NCI-H1048 (cell line): ENCODE results near the gene SLC25A31.

ENCODE experiments used
- DNase-seq: peaks from one replicate; lab custom pipeline; 2025; lab: John Stamatoyannopoulos, UW

Gene SLC25A31

DNA sequence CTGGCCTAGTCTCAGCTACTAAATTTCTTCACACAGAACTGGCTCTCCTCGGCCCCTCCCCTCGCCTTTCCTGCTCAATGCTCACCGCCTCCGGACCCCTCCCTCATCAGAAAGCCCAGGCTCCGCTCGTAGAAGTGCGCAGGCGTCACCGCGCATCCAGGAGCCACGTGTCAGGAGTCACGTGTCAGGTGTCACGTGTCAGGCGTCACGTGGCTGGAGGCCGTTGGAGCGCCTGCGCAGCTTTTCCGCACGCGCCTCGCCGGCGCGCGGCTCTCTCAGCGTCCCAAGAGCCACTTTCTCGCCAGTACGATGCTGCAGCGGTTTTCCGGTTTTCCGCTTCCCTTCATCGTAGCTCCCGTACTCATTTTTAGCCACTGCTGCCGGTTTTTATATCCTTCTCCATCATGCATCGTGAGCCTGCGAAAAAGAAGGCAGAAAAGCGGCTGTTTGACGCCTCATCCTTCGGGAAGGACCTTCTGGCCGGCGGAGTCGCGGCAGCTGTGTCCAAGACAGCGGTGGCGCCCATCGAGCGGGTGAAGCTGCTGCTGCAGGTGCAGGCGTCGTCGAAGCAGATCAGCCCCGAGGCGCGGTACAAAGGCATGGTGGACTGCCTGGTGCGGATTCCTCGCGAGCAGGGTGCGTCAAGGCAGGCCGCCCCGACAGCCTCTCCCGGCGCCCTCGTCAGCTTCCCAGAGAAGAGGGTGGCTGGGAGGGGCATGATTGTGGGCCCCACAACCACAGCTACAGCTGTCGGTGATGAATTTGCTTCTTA is at the start of gene SLC25A31:
SLC25A31 (plus strand) TSS at position 259 of the 772 bp plus-strand sequence; CDS start at position 405, 146 bp downstream.
- no peak for DNase-seq

DNA sequence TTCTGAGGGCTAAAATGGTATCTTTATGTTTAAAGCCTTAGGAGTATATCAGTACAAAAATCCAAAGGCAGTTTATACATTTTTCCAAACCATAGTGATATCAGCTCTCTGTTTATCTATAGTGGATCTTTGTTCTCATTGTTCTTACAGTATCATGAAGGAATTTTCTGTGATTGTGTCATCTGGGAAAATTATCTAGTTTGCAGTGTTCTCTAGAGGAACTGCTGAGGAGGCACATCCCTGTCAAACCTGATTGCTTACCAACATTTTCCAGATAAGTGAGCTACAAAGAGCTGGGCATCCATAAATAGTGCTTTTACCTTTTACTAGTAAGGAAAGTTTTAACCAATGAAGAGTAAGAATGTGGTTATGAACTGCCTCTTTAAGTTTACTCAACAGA is 44.9 kb upstream of the SLC25A31 start:
- DNase-seq, result no peak

DNA sequence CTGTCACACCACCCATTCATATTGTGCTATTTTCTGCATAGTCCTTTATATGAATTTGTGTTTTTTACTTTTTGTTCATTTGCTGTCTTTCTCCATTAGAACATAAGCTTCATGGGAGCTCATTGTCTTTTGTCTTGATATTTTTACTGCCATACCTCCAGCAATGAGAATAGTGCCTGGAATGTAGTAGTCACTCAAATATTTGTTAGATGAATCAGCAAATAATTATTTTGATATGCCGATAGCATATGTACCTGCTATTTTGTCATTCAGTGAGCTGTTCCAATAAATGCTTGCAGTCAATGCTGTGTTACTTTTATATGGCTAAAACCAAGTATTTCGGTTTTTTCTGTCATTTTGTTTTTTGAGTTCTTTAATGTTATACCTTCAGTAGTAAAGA is 43.5 kb upstream of the SLC25A31 start:
- no peak for DNase-seq

DNA sequence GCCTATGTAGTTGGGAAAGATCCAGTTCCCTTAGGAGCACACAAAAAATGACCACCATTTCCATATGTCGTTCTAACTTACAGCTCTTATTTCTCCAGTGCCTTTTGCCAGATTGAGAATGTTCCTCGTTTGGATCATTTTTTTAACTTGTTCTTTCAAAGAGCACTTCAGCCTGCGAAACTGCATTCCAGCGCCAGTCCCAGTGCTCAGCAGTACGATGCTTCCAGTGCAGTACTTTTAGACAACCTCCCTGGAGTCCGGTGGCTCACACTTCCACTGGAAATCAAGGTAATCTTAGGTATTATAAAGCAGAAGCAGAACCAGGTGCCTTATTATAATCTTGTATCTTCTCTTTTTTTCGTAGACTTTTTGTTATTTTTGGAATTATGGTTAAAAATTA is 42.6 kb upstream of the SLC25A31 start:
- DNase-seq, result no peak

DNA sequence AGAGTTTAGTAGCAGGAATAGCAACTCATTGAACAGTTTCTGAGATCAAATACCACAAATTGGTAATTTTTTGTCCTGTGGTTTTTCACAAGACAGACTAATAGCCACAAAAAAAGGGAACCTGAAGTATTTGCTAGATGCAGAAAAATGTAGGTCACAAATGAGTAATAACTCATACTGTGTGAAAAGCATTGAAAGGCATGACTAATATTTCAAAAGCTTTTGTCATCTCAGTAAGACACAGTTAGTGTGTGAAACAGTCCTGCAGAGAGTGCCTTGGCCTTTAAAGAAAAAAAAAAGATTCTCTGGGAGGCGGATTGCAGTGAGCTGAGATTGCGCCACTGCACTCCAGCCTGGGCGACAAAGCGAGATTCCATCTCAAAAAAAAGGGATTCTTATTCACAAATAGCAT is 31.4 kb upstream of the SLC25A31 start:
- DNase-seq, result no peak

DNA sequence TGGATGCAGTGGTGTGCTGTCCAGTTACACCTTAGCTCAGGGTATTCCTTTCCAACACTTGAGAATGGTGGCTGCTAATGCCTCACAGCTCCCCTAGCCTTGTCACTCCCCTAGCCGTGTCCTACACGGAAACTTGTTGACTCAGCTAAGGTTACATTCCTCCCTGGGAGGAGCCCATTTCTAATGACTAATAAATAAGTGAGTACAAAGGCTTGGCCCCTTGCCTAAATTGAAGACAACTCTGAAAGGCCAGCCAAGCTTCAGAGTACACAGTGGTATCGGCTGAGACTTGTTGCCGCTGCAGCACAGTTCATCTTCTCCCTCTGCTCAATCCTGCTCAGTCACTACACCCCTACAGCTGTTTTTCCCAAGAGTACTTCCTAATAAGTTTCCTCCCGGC is 21.2 kb upstream of the SLC25A31 start:
- DNase-seq, result no peak

DNA sequence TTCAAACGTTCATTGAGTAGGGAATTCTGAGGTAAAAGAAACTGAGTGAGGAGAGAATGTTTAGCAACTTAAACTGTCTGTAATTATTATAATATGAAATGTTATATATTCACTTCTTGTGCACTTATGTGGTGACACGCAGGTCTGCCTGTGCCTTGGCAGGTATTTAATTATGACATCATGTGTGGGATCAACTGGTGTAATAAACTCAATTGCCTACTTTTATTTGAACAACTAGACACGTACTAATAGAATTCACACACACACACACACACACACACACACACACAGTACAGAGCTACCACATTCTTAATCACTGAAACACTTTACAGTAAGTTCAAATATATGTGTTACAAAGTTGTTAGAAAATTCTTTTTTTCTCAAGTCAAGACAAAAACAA is 20.7 kb upstream of the SLC25A31 start:
- no peak for DNase-seq

DNA sequence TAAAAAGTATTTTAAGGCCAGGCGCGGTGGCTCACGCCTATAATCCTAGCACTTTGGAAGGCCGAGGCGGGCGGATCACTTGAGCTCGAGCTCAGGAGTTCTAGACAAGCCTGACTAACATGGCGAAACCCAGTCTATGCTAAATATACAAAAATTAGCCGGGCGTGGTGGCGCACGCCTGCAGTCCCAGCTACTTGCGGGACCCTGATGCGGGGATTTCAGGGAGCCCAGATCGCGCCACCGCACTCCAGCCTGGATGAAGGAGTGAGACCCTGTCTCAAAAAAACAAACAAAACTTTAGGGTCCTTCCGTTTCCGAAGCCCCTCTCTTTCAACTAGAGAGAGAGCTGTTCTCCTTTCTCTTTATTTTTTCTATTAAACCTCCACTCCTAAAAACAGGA is 1.2 kb downstream of the SLC25A31 start:
- DNase-seq, result no peak

DNA sequence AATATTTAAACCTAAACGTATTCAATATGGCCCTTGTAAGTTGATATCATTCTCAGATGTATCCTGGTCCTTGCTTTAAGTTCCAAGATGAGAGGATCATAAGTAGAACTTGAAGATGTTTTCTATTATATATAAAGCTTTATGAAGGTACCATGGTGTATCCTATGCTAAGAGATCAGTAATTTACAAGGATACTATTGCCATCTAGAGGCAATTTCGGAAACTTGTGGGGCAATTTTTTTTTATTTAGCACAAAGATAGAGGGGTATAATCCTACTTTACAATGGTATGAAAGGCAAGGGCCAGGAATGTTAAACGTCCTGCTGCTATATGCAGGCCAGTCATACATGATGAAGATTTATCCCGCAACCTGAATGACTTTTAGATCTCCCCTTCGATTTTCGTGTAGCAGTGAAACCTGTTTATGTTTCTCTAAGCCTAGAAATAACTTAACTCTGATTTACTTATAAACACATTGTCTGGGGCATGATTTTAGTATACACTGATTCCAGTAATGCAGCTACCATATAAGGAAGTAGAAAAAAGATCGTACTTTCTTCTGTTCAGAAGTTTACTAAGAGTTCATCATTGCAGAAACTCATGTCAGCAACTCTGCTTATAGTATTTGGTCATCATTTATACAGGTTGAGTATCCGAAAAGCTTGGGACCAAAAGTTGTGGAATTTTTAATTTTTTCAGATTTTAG is 2.6 kb downstream of the SLC25A31 start:
- DNase-seq, result peak; percentile 7

DNA sequence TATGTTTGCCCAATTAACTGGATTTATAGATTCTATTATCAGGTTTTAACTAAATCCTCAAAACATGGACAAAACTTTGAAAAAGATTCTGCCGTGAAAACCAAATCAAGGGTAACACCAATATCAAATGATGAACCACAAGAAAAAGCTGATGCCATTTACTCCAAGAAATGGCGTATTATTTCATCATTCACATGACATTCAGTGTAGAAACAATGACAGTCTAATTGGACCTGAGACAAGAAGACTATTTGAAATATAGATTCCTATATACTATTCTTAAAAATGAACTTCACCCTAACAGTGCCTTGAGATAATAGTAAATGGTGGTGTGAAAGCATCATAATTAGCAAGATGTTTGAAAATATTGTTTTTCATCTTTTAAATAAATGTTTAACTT is 4.8 kb downstream of the SLC25A31 start:
- DNase-seq, result no peak

DNA sequence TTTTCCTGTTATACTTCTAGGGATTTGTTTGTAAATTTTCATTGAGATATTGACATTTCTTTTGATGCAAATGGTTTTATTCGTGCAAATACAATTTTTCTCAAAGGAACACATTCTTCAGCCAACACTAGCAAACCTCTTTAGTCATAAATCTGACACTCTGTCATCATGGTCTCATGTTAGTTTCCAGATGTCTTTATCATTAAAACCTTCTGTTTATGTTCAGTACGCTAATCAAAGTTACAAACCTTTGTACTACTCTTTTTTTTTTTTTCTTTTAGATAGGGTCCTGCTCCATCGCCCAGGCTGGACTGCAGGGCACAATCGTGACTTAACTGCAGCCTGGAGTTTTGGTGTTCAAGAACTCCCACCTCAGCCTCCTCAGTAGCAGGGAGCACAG is 7.1 kb downstream of the SLC25A31 start:
- no peak for DNase-seq

DNA sequence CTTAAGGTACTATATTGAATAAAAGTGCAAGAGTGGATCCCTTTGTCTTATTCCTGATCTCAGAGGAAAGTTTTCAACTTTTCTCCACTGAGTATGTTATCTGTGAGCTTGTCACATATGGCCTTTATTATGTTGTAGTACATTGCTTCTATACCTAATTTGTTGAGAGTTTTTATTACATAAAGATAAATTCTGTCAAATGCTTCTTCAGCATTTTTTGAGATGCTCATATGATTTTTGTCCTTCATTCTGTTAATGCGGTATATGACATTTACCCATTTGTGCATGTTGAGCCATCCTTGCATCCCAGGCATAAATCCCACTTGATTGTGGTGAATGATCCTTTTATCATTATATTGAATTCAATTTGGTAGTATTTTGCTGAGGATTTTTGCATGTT is 11.0 kb downstream of the SLC25A31 start:
- no peak for DNase-seq

DNA sequence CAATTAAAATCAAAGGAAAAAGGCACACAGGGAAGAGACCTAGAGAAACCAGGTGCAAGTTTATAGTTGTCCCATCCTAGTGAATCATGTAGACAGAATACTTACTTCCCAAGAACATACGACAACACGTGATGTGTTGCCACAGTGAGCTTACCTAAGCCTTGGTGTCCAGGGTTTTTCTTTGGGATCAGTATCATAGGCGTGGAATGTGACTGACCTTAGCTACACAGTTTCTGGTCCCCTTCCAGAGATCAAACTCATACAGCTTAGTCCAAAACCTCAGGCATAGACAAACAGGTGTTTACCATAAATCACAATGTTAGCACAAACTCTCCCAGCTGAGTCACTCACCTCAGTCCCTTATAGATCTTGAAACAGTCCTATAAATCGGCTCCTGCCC is 17.7 kb downstream of the SLC25A31 start:
- no peak for DNase-seq

DNA sequence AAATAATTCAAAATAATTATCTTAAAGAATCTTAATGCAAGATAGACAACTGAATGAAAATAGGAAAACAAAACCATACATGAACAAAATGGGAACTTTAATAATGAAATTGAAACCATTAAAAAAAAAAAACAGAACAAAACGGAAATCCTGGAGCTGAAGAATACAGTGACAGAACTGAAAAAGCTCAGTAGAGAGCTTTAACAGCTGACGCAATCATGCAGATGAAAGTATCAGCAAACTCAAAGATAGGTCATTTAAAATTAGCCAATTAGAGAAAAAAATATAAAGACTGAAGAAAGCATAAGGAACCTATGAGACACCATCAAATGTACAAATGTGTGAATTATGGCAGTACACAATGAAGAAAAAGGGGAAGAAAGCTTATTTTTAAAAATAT is 18.8 kb downstream of the SLC25A31 start:
- DNase-seq, result no peak

DNA sequence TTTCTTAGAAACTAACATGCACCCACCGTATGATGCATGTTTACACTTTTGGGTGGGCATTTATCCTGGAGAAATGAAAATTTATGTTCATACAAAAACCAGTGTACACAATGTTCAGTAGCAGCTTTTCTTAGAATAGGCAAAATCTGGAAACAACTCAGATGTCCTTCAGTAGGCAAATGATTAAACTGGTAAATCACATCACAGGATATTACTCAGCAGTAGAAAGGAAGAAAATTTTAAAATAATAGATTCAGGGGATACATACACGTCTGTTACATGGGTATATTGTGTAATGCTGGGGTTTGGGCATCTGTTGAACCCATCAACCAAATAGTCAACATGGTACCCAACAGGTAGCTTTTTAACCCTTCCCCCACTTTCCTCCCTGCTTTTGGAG is 26.7 kb downstream of the SLC25A31 start:
- no peak for DNase-seq

DNA sequence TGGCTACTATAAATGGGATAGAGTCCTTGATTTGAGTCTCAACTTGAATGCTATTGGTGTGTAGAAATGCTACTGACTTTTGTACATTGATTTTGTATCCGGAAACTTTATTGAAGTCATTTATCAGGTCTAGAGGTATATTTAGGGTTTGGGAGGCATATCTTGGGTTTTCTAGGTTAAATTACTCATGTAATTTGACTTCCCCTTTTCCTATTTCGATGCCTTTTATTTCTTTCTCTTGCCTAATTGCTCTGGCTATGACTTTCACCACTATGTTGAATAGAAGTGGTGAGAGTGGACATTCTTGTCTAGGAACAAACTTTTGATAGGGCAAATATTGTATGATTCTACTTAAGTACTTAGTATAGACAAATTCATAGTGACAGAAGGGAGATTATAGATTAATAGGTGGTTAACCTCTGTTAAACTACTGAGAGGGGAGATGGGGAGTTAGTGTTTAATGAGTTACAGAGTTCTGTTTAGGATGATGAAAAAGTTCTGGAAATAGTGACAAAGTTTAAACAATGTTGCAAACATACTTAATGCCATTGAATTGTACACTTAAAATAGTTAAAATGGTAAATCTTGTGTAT is 29.1 kb downstream of the SLC25A31 start:
- DNase-seq, result no peak

DNA sequence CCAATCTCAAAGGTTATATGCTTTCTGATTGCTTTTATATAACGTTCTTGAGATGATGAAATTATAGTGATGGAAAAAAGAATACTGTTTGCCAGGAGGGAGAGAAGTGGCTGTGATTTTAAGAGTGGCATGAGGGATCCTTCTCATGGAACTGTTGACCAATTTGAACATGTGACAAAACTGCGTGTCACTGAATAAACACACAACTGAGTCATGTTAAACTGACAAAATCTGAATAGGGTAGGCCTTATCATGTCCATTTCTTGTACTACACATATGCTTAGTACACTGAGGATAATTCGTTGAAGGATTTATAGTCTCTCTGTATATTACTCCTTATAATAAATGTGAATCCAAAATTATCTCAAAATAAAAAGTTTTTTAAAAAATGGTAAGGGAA is 29.7 kb downstream of the SLC25A31 start:
- DNase-seq, result no peak

DNA sequence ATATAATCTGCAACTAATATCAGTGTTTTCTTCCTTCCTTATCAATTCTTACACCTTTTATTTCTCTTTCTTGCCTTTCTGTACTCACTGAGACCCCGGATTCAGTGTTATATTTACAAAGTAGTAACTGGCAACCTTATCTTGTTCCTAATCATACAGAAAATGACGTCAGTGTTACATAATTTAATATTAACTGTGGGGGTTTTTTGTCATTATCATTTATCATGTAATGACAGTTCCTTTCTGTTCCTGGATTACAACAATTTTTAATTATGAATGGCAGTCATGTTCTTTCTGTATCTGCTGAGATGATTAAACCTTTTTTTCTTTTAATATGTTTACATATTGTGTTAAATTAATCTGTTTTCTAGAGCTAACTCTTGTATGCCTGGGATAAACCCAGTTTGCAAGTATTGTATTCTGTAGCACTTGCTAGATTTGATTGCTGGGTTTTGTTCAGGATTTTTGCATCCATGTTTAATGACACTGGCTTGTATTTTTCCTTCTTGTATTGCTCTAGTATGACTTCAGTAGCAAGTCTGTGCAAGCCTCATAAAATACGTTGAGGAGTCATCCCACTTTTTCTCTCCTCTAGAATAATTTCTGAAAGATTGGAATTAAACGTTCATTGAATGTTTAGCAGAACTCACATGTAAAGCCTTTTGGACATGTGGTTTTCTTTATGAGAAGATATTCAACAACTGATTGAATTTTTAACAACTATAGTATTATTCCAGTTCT is 41.5 kb downstream of the SLC25A31 start:
- DNase-seq, result no peak

DNA sequence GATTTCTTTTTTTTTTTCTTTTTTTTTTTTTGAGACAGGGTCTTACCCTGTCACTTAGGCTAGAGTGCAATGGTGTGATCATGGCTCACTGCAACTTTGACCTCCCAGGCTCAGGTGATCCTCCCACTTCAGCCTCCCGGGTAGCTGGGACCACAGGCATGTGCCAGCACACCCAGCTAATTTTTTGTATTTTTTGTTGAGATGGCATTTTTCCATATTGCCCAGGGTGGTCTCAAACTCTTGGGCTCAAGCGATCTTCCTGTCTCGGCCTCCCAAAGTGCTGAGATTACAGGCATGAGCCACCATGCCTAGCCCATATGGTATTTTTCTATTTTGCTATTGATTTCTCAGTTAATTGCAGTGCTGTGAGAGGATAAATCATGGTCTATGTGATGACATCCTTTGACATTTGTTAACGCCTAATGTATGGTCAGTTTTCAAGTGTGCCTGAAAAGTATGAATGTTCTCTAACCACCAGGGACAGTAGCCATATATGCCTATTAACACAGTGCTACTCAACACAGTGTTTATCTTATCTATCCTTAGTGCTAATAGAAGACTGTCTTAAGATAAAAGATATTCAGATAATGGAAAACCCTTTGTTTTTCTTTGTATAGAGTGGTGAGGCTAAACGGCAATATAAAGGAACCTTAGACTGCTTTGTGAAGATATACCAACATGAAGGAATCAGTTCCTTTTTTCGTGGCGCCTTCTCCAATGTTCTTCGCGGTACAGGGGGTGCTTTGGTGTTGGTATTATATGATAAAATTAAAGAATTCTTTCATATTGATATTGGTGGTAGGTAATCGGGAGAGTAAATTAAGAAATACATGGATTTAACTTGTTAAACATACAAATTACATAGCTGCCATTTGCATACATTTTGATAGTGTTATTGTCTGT is 42.8 kb downstream of the SLC25A31 start:
- no peak for DNase-seq

DNA sequence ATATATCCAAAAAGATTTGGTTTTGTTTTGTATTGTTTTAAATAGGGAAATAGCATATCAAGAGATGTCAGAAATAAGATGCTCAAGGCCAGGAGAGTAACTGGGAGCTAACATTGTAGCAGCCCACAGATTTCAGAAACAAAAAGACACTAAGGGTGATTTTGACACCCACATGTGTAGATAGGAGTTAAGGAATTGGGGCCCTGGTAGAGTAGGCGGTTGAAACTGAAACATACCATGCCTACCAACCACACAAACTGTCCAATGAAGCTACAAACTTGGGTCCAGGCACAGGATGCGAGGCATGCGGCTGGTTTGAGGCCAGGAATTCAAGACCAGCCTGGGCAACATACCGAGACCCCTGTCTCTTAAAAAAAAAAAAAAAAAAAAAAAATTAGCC is 45.6 kb downstream of the SLC25A31 start:
- DNase-seq, result no peak

DNA sequence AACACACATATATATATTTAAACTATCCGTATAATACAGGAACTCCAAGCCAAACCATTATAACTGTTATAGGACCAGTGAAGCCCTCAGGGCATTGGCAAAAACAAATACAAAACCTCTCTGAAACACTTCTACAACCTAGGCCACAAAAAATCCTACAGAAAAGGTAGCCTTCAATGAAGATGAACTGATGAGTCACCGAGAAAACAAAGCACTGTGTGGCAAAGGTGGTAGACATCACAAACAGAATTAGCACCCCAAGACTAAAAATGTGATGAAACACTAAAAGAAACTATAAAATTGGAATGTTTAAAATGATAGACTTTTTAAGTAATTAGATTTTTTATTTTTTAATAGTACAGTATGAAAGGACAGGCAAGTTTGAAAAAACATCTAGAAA is 46.4 kb downstream of the SLC25A31 start:
- no peak for DNase-seq

DNA sequence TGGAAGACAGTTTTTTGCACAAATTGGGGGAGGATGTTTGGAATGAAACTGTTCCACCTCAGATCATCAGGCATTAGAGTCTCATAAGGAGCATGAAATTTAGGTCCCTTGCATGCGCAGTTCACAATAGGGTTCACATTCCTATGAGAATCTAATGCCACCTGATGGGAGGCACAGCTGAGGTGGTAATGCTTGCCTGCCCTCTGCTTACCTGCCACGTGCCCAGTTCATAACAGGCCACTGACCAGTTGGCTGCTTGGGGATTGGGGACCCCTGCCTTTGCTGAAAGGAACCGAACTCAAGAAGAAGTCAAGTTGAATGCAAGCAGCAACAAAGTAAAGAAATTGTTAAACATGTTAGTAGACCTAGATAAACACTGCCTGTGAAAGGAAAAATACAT is 47.3 kb downstream of the SLC25A31 start:
- no peak for DNase-seq
